Endothelial cell of umbilical vein (primary cell): ENCODE measurements around the gene S100A14.

ENCODE experiments used
- CTCF ChIP-seq, 2 donors: IDR thresholded peaks; 1 replicate in 1 of 2; 2 replicates in 1 of 2; pipeline ENCODE4 v1.5.1; 2011; ENCODE audit warnings: low read length in 2 of 2, mild to moderate bottlenecking in 2 of 2, moderate library complexity in 2 of 2, control low read depth in 1 of 2, inconsistent platforms in 1 of 2, low read depth in 1 of 2; ENCODE audit not compliant: insufficient read depth in 1 of 2; ENCODE audit errors: extremely low read depth in 1 of 2
- POLR2A ChIP-seq: IDR thresholded peaks from 2 replicates; pipeline ENCODE4 v1.6.1; 2012; ENCODE audit warnings: low read depth, mild to moderate bottlenecking, control low read depth, low read length

DNA sequence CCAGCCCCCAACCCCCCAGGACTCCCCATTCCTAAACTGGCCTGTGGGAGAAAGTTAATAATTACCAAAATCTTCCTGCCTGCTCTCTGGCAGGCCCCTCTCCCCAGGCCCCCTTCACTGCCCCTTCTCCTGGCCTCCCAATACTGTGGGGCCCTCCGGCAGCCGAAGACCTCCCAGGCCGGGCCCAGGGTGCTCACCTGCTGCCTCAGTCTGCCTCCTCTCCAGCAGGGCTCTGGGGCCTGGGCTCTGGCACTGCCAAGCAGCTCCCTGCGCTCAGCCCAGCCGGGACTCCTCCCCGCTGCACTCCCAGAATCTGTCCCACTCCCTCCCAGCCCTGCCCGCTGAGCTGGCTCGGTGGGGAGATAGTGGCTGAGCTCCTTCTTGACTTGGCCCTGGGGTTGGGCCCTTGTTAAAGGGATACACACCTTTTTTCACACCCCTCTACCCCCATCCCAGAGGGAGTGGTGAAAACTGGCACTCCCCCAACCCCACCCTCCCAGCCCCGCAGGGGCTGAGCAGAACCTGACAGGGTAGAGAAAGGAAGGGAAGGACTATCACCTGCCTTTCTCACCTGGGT lies 3.3 kb downstream of the S100A14 start, which contains the start of gene S100A16:
- TF ChIP-seq CTCF (IDR thresholded peaks at IDR 0.05; ENCODE audit: extremely low read depth in 1 of 2, insufficient read depth in 1 of 2, low read depth in 1 of 2, low read length in 2 of 2) (no peak), POLR2A (no peak)
